ENCODE results near the gene RFC1. TPM values are rescaled to one million over a fixed set of nuclear protein-coding genes. Genes with fewer than 3 reads are reported as not detected.

The RFC1 gene
- total RNA-seq, 1 experiment from 2014 or later: 119 TPM

DNA sequence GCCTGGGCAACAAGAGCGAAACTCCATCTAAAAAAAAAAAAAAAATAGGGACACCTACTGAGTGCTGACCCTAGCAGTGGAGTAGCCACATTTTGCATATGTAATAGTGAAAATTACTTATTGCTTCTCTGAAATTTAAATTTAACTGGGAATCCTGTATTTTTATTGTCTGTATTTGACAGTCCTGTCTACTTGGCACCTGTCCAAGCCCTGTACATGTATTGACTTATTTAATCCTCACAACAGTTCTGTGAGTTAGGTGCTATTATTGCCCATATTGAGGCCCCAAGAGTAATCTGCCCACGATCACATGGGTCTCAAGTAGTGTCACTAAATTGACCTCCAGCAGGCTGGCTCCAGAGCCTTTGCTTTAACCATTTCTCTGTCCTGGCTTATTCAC is 102.3 kb downstream of the RFC1 start:
- peak; percentile 8 for DNase-seq (ENCODE audit: low spot score)
- in situ Hi-C loops (cut with HindIII; ENCODE audit: low sequenced_read_pairs): no loop called here

DNA sequence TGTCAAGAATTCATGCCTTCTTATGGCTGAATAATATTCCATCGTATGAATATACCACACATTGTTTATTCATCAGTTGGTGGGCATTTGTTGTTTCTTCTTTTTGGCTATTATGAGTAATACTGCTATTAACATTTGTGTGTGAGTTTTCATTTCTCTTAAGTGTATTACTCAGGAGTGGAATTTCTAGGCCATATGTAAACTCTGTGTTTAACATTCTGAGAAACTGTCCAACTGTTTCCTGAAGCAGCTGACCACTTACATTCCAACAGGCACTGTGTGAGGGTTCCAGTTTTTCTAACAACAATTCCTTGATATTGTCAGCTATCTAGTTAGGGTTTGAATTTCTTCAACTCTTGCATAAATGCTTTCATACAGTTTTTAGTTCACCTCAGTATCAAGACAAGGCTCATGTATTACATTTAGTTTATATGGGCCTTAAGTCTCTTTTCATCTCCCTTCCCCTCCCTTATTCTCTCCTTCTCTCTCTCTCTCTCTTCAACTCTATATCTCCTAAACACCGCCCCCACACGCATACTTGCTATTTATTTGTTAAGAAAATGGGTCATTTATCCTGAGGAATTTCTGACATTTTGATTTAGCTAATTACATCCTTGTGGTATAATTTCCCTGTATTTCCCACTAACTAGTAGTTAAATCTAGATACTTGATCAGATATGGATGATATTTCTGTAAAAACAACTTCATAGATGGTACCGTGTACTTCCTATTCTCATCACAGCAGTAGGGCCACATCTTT is 106.4 kb downstream of the RFC1 start:
- in situ Hi-C loops (cut with HindIII; ENCODE audit: low sequenced_read_pairs): no loop called here
- DNase-seq (ENCODE audit: low spot score): no peak

GRCh38 chr4:39256436-39256835 is 109.7 kb downstream of the RFC1 start:
- in situ Hi-C loops (cut with HindIII; ENCODE audit: low sequenced_read_pairs): no loop called here

DNA sequence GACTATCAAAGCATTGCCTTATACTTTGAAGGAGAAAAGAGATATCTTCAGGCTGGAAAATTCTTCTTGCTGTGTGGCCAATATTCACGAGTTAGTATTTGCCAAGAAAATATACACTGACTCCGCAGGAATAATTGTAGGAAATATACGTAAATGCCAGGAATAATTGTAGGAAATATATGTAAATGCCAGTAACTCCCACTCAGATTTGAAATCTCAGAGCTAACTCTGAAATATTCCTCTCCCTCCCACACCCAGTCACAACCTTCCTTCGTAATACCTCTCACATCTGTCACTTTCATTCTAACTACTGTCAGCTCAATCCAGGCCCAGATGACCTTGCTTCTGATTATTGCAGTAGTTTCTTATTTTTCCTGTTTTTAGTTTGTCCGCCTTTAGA is 110.3 kb downstream of the RFC1 start:
- in situ Hi-C loops (cut with HindIII; ENCODE audit: low sequenced_read_pairs): no loop called here
- no peak for DNase-seq (ENCODE audit: low spot score)

More at GRCh38 chr4:39256436-39256835, 109.7 kb downstream of the RFC1 start:
- DNase-seq (ENCODE audit: low spot score): no peak

- DNase-seq (ENCODE audit: low spot score): no peak
- in situ Hi-C loops (cut with HindIII; ENCODE audit: low sequenced_read_pairs): no loop called here
Observed at GRCh38 chr4:39255266-39255665, 110.9 kb downstream of the RFC1 start.

- no peak for DNase-seq (ENCODE audit: low spot score)
- in situ Hi-C loops (cut with HindIII; ENCODE audit: low sequenced_read_pairs): no loop called here
Observed at GRCh38 chr4:39243462-39243861, 122.7 kb downstream of the RFC1 start.

Other genes starting within 250 kb of the RFC1 start
- gene WDR19, start 183.8 kb downstream of the RFC1 start, total RNA-seq (2014; rRNA removed; shearing (Covaris generic)): 13.6 and 34.7 TPM in 2 replicates
- gene KLB, start 40.6 kb upstream of the RFC1 start, total RNA-seq (2014; rRNA removed; shearing (Covaris generic)): not detected in 2 replicates
- gene RPL9, start 92.6 kb upstream of the RFC1 start, total RNA-seq (2014; rRNA removed; shearing (Covaris generic)): 3,492 and 4,926 TPM in 2 replicates
- gene LIAS, start 92.7 kb upstream of the RFC1 start, total RNA-seq (2014; rRNA removed; shearing (Covaris generic)): 28.8 and 34.7 TPM in 2 replicates
- gene UGDH, start 161.1 kb upstream of the RFC1 start, total RNA-seq (2014; rRNA removed; shearing (Covaris generic)): 73.6 and 76.0 TPM in 2 replicates